ENCODE data around the gene AOAH.
"Not testable (repeated sequence)": the region's sequence is repeated elsewhere in the genome, so short reads cannot be mapped to it uniquely, and the experiment has no call there.

AOAH gene

DNA sequence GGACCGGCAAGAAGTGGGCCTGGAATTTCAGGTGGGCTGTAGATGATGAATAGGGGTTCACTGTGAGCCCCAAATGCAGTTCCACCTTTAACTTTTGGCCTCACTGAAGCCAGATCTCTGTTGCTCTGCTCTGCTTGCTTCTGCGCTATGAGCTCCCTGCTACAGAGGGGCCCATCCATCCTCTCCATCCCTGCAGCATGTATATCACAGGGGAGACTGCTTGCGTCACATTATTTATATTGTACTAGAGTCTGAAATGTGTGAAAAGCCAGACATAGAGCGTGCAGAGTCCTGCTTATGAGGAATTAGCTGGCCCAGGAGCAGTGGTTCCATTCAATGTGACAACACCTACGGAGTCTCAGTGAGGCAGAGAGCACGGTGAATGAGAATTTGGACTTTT, 69.9 kb downstream of the AOAH start:
- DNase-seq, result no peak

- no peak for DNase-seq
Measured at GRCh38 chr7:36653663-36654355, 70.5 kb downstream of the AOAH start.

DNA sequence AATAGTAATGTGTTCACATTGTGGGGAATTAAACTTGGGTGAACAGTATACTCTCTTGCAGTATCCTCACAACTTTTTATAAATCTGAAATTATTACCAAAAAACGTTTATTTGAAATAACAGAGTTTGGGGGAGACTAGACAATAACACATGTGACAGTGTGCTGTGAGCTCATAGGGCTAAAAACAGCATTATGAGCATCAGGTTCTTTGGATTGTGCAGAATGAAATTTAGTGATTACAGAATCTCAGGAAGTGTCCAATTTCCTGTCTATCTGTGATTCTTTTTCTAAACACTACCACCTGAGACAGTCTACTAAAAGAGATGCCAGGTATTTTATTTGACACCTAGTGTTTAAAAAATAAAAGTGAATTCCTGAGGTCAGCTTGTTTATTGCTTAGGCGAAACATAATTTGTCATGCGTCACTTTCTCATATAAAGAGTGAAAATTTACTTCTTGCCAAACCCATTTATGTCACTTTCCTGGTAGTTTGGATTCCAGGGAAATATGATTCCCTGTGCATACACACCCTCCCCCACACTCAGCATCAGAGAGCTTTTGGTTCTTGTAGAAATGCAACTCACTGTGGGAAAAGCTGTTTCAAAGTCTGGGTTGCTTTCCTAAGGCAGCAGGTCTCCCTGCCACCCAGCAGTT, 71.2 kb downstream of the AOAH start:
- DNase-seq, result no peak

DNA sequence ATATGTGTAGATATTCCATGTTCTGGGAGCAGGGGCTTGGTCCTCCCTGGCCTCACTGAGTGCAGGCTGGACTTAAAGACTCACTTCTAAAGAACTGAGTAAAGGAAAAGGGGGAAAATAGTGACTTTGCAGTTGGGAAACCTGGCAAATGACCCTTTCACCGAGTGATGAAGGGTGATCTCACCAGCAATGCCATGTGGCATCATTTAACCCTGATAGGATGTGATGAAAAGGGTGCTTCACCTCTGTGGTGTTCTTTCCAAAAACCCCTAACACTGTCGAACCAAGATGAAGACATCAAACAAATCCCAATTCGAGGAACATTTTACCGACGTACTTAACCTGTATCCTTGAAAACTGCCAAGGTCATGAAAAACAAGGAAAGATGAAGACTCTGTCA, 71.9 kb downstream of the AOAH start:
- DNase-seq, result no peak

GRCh38 chr7:36651404-36651803, 72.9 kb downstream of the AOAH start:
- no peak for DNase-seq

DNA sequence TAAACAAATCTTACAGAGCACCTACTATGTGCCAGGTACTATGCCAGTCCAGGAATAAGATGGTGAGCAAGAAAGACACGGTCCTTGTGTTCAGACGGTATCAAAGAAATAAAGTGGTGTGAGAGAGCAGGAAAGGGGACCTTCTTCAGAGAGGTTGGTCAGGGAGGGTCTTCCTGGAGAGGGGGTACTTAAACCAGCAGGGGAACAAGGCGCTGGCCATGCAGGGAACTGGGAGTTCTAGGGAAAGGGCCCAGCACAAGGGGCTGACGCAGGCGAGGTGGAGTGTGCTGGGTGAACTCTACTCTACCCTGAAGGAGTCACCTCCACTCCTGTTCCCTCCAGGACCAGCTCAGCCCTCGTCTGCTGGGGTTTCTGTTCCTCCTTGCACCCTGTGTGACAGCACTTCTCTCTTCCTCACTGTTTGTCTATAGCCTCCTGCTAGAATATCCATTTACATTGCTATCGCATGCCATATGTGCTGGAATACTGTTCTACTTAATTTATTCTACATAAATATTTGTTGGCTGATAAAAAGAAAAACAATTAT, 73.5 kb downstream of the AOAH start:
- no peak for DNase-seq

DNA sequence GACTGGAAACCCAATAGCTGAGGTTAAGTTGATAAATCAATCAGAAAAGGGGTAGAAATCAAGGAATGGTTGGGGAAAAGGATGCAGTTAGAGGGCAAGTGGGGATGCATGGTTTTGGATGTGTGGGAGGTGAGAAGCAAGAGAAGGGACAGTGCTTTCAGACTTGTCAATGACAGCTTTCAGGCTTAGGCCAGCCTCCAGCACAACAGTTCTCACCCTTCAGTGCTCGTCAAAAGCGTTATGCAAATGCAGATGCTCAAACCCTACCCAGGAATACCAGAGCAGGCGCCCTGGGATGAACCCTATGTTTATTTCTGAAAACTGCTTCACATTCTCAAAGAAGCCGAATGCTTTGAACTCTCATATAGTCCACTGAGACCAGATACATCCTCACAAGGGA, 74.0 kb downstream of the AOAH start:
- no peak for DNase-seq

DNA sequence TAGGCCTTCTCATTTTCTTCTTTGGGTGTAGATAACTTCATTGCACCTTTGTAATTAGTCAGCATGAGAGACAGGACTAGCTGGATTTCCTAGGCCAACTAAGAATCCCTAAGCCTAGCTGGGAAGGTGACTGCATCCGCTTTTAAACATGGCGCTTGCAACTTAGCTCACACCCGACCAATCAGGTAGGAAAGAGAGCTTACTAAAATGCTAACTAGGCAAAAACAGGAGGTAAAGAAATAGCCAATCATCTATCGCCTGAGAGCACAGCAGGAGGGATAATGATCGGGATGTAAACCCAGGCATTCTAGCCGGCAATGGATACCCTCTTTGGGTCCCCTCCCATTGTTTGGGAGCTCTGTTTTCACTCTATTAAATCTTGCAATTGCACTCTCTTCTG, 75.0 kb downstream of the AOAH start:
- DNase-seq, result not testable (repeated sequence)

GRCh38 chr7:36648441-36648840, 75.9 kb downstream of the AOAH start:
- DNase-seq, result no peak

DNA sequence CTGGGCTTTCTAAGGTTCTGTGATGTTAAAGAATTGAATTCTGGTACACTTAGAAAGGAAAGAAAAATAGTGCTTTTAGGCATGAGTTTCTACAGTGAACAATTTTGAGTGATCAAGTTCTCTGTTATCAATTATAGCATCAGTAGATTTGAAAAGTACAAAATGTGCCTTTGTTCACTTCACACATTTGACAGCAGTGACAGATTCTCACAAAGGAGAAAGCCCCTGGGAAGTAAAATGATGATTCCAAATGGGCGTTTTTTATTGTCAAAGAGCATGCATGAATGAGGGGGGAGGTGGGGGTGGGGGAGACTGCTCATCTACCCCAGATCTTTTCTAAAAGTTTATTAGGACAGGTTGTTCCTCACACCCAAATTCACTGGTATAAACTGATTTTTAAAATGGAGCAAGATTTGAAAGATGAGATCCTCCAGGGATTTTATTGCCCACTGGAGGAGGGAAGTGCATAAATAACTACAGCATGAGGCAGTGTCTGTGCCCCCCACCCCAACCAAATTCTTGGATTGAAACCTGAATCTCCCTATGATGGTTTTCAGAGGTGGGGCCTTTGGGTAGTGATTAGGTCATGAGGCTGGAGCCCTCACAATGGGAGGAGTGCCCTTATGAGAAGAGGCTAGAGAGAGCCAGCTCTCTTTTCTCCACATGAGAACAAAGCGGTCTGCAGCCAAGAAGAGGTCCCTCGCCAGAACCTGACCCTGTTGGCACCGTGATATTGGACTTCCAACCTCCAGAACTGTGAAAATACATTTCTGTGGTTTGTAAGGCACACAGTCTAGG, 79.5 kb downstream of the AOAH start:
- DNase-seq, result no peak

DNA sequence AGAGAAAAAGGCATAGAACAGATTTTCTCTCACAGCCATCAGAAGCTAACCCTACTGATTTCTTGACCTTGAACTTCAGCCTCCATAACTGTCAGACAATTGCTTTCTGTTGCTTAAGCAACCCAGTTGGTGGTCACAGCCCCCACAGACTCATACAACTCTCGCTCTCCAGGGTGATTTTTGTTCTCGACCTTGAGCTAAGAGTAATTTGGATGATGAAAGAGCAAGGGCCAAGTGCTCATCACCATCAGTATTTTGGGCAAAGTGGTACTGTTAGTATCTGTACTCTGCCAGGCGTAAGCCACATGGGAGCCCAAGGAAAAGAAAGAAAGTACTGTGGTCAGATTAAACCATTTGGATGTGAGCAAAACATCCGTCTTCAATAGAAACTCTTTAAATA, 81.9 kb downstream of the AOAH start:
- DNase-seq, result no peak

GRCh38 chr7:36642010-36642409, 82.3 kb downstream of the AOAH start:
- DNase-seq, result no peak

- DNase-seq, result no peak
Measured at GRCh38 chr7:36640682-36641081, 83.6 kb downstream of the AOAH start.

DNA sequence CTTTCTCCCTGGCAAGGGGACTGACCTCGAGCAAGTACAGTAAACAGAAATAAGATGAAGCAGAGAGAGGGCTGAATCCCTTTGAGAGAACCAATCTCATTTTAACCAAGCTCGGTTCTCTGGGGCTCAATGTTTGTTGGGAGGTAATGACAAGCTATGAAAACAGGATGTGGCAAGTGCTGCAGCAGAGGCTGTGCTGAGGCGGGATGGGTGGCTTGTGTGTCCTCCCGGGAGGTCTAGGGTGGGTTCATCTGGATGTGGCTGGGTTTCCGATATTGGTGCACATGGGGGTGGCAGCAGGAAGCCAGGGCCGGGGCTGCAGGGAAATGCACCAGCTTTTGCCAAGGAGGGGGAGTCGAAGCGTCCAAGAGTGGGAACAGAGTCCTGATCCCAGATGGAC, 84.5 kb downstream of the AOAH start:
- DNase-seq, result peak; percentile 59

GRCh38 chr7:36638586-36639263, 85.6 kb downstream of the AOAH start:
- no peak for DNase-seq

DNA sequence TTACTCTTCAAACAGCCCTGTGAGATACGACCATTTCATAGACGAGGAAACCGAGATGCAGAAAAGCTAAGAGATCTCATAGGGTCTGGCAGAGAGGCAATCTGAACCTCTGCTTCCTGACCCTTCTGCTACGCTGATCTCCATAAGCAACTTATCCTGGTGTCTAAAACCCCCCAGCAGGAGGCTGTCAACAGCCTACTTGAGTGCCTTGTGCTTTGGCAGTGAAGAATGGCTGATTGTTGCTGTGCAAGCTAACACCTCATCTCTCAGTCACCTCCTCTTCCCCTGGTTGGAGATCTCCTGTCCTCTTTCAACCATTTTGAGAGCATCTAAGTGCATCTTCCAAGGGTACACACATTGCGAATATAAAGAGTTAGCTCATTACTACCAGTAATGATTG, 86.2 kb downstream of the AOAH start:
- DNase-seq, result no peak

DNA sequence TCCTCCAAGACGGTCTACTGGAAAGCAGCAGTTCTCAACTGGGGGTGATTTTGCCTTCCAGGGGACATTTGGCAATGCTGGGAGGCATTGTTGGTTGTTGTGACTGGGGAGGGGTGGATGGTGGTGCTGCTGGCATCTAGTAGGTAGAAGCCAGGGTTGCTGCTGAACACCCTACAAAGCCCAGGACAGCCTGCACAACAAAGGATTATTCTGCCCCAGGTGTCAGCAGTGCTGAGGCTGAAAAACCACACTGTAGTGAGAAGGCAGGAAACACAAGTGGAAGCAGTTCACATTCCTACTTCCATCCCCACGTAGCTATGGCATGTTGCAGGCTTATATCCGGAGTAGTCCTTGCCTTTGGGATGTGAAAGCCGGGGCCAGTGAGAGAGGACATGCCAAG, 86.9 kb downstream of the AOAH start:
- no peak for DNase-seq

DNA sequence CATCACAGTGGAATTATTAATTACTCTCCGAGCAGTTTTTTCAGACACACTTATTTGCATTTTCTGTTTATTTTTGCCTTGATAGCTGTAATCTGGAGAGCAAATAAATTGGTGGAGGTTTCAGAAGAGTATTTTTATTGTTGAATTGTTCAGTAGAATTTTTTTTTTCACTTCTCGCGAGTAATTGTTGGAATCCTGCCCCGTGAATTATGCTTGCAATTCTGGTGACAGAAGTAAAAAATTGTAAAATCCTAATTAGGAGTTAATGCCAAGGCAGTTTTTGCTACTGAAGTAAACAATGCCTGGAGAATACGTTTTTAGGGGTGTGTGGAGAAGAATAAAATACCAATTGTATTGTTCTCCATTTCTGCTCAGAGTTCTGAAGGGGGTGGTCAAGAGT, 88.2 kb downstream of the AOAH start:
- DNase-seq, result no peak

GRCh38 chr7:36635091-36635490, 89.2 kb downstream of the AOAH start:
- no peak for DNase-seq

GRCh38 chr7:36633377-36633776, 90.9 kb downstream of the AOAH start:
- no peak for DNase-seq

- no peak for DNase-seq
Measured at GRCh38 chr7:36630112-36630650, 94.1 kb downstream of the AOAH start.

DNA sequence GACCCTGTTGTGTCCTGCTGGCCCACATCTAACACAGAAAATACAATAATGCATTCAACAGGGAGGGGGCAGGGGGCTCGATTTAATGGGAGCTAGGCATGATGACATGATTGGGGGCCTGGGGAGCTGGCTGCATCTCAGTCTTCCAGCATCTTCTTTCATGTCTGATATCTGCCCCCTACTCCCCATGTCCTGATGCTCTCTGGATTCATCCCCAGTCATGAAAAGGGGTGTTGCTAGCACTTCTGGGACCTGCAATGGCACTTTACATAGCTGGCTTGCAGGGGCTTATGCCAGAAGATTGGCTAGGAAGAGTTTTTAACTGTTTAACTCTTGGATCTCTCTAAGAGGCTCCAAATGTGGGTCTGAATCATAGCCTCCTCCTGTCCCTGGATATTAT, 94.9 kb downstream of the AOAH start:
- no peak for DNase-seq

DNA sequence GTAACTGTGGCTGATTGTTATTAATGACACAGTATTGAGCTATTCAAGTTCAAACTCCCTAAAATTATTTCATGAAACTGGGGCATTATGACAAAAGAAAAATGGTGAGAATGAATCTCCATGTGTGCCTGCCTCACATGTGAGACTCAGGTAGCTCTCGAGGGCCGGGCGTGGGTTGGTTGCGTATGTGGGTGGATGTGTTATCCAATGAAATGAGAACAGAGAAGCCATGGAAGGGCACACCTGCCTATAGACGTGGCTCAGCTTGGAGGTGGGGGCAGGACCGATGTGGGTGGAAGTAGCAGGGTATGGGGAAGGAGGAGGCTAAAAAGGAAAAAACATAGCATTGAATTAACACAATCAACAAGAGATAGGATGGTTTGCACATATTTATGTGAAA, 96.5 kb downstream of the AOAH start:
- no peak for DNase-seq

Measured in CD4-positive, alpha-beta T cell treated with Interleukin-10 for 1 hour (primary cell).